Neuronal stem cell (in vitro differentiated cells): Measurements from ENCODE around the gene SPIB.

Experiments
- DNase-seq: peaks from one replicate; pipeline ENCODE4 v3.0.0-alpha.2; 2013; ENCODE audit warnings: low spot score
- H2AFZ ChIP-seq: one replicate; pipeline ENCODE4 v1.6.1; 2013; ENCODE audit warnings: mild to moderate bottlenecking, low read length, inconsistent platforms
- H2AK5ac ChIP-seq: 2 replicates; pipeline ENCODE4 v1.6.1; 2013; ENCODE audit warnings: low read depth, mild to moderate bottlenecking, inconsistent platforms, low read length, moderate library complexity, mixed read lengths
- H2BK120ac ChIP-seq: 2 replicates; pipeline ENCODE4 v1.6.1; 2013; ENCODE audit warnings: low read depth, mild to moderate bottlenecking, inconsistent platforms, low read length, moderate library complexity, mixed read lengths
- H2BK12ac ChIP-seq: one replicate; pipeline ENCODE4 v1.6.1; 2013; ENCODE audit warnings: low read length, inconsistent platforms
- H2BK15ac ChIP-seq: 2 replicates; pipeline ENCODE4 v1.6.1; 2013; ENCODE audit warnings: mild to moderate bottlenecking, low read length, inconsistent platforms, mixed read lengths
- H2BK5ac ChIP-seq: one replicate; pipeline ENCODE4 v1.6.1; 2013; ENCODE audit warnings: inconsistent platforms, mild to moderate bottlenecking, low read length, moderate library complexity
- H3K14ac ChIP-seq: one replicate; pipeline ENCODE4 v1.6.1; 2013; ENCODE audit warnings: low read length, inconsistent platforms
- H3K18ac ChIP-seq: 2 replicates; pipeline ENCODE4 v1.6.1; 2013; ENCODE audit warnings: low read length, inconsistent platforms
- H3K23ac ChIP-seq: 2 replicates; pipeline ENCODE4 v1.6.1; 2013; ENCODE audit warnings: low read depth, mild to moderate bottlenecking, mixed read lengths, low read length, inconsistent platforms; ENCODE audit not compliant: poor library complexity
- H3K27ac ChIP-seq: replicated peaks from 3 replicates; pipeline ENCODE4 v1.5.1; 2013; ENCODE audit warnings: low read length, inconsistent platforms
- H3K27me3 ChIP-seq, 3 experiments: 2 replicates each; pipeline ENCODE4 v1.6.1; 2013; ENCODE audit warnings: low read length in 3 of 3, mild to moderate bottlenecking in 2 of 3, inconsistent platforms in 1 of 3, low read depth in 1 of 3, mixed read lengths in 1 of 3, moderate library complexity in 1 of 3; ENCODE audit not compliant: control insufficient read depth in 3 of 3, insufficient read depth in 3 of 3
- H3K36me3 ChIP-seq, 2 donors: replicated peaks in 1 of 2; 2 replicates each; pipeline ENCODE4 v1.6.1; 2013; ENCODE audit warnings: low read length in 2 of 2; ENCODE audit not compliant: control insufficient read depth in 2 of 2, insufficient read depth in 2 of 2
- H3K4ac ChIP-seq: 2 replicates; pipeline ENCODE4 v1.6.1; 2013; ENCODE audit warnings: inconsistent platforms, mild to moderate bottlenecking, low read length, moderate library complexity
- H3K4me1 ChIP-seq, 2 donors: 1 replicate in 1 of 2; 2 replicates in 1 of 2; pipeline ENCODE4 v1.6.1; 2013; ENCODE audit warnings: low read length in 2 of 2, low read depth in 1 of 2; ENCODE audit not compliant: control insufficient read depth in 2 of 2, insufficient read depth in 1 of 2
- H3K4me2 ChIP-seq: one replicate; pipeline ENCODE4 v1.6.1; 2013; ENCODE audit warnings: mild to moderate bottlenecking, low read length, inconsistent platforms; ENCODE audit not compliant: insufficient read depth, poor library complexity, severe bottlenecking
- H3K4me3 ChIP-seq, 2 donors: 2 replicates each; pipeline ENCODE4 v1.5.1; 2013; ENCODE audit warnings: low read length in 2 of 2, mild to moderate bottlenecking in 2 of 2, inconsistent platforms in 1 of 2, moderate library complexity in 1 of 2
- H3K79me1 ChIP-seq: one replicate; pipeline ENCODE4 v1.6.1; 2013; ENCODE audit warnings: low read depth, mild to moderate bottlenecking, inconsistent platforms, low read length, moderate library complexity
- H3K9ac ChIP-seq: one replicate; pipeline ENCODE4 v1.6.1; 2013; ENCODE audit warnings: mild to moderate bottlenecking, low read depth, low read length, inconsistent platforms; ENCODE audit not compliant: poor library complexity
- H3K9me3 ChIP-seq, 2 donors: replicated peaks in 1 of 2; 2 replicates each; pipeline versions ENCODE3 to v1.6.1; 2013; ENCODE audit warnings: low read length in 2 of 2, mild to moderate bottlenecking in 2 of 2, inconsistent platforms in 1 of 2, low read depth in 1 of 2, mixed read lengths in 1 of 2, moderate library complexity in 1 of 2; ENCODE audit not compliant: control insufficient read depth in 2 of 2, insufficient read depth in 1 of 2
- H4K8ac ChIP-seq: one replicate; pipeline ENCODE4 v1.6.1; 2013; ENCODE audit warnings: low read depth, mild to moderate bottlenecking, inconsistent platforms, low read length, moderate library complexity
- H4K91ac ChIP-seq: one replicate; pipeline ENCODE4 v1.6.1; 2013; ENCODE audit warnings: low read length, low read depth, mild to moderate bottlenecking, inconsistent platforms; ENCODE audit not compliant: poor library complexity
- WGBS, 2 donors: extraction: QIAGEN DNeasy Blood & Tissue Kit; methylation state at CpG; one replicate each; pipeline ENCODE4 v1.1.7; 2013; ENCODE audit warnings: missing lambda C conversion rate in 2 of 2, mixed read lengths in 1 of 2; ENCODE audit not compliant: insufficient read length in 2 of 2, insufficient replicate concordance in 1 of 2; ENCODE audit errors: extremely low coverage in 2 of 2; 5-methylcytosine and 5-hydroxymethylcytosine counted together

SPIB gene

DNA sequence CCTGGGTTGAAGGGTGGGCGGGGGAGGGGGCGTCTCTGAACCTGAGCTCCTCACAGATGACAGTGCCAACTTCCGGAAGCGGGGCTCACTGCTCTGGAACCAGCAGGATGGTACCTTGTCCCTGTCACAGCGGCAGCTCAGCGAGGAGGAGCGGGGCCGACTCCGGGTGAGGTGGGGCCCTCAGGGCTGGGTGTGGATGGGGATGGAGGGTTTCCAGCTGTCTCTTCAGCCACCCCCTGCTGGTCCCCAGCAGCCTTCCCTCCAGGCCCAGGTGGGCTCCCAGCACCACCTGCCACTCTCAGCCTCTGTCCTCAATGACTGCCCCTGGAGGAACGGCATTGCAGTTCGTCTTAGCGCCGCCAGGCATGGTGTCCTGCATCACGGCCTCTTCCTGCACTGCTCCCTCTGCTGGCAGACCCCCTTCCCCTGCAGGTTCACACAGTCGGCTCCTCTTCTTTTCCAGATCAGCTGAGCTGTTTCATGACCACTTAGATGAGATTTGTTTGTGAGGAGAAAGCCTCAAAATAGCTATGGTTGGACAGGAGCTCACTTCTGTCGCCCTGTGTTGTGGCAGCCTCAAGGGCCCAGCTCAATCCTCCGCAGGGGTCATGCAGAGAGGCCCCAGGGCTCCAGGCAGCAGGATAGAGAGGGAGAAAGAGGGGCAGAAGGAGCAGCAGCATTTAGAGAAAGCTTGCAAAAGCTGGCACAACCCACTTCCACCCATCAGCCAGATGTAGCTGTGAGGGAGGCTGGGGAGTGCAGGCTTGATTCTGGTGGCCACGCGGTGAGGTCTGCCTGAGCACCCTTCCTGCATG lies 60.4 kb downstream of the SPIB start:
- peaks cover 0 to 15% (median 0%) of the 10 kb centered on the region in 3 experiments for H3K27me3 ChIP-seq
- H3K18ac ChIP-seq: peak overlapping the region; percentile 27
- no peak overlapping the region for H3K14ac ChIP-seq
- no peak overlapping the region for H2BK12ac ChIP-seq
- no peak overlapping the region for H3K4ac ChIP-seq
- H3K4me3 ChIP-seq: no peak overlapping the region
- no peak overlapping the region for H2BK120ac ChIP-seq
- H3K27ac ChIP-seq: no peak overlapping the region
- H3K9ac ChIP-seq: peak overlapping the region; percentile 2
- no peak overlapping the region for H2AK5ac ChIP-seq
- H2BK15ac ChIP-seq: no peak overlapping the region
- no peak overlapping the region for H4K91ac ChIP-seq
- H3K79me1 ChIP-seq: peaks cover 5% of the 10 kb centered on the region
- no peak overlapping the region for H2AFZ ChIP-seq
- H3K9me3 ChIP-seq: peaks cover 5 to 31% of the 10 kb centered on the region in 2 donors
- no peak overlapping the region for H3K4me2 ChIP-seq
- H3K4me1 ChIP-seq: no peaks in the 10 kb centered on the region
- H4K8ac ChIP-seq: no peak overlapping the region
- no peak for DNase-seq
- H3K23ac ChIP-seq: no peak overlapping the region
- H3K36me3 ChIP-seq: peaks cover 18 to 34% of the 10 kb centered on the region in 2 donors
- H2BK5ac ChIP-seq: no peak overlapping the region
- no CpG with 5 or more reads among the region's 19 CpGs for WGBS, 2 donors

- Histone ChIP-seq H3K4me2 (no peak overlapping the region), H2BK15ac (no peak overlapping the region), H2BK120ac (no peak overlapping the region)
Observed at GRCh38 chr19:50479761-50480251, 61.1 kb downstream of the SPIB start.

GRCh38 chr19:50480281-50481111 lies 61.8 kb downstream of the SPIB start:
- WGBS, 2 donors: no CpG with 5 or more reads among the region's 37 CpGs

More at GRCh38 chr19:50479761-50480251, 61.1 kb downstream of the SPIB start:
- Histone ChIP-seq H3K36me3 (peaks cover 18 to 36% of the 10 kb centered on the region in 2 donors), H2BK5ac (no peak overlapping the region), H3K4me3 (no peak overlapping the region), H3K18ac (no peak overlapping the region), H3K9ac (no peak overlapping the region), H3K14ac (no peak overlapping the region), H2AFZ (no peak overlapping the region), H3K9me3 (peaks cover 5 to 31% of the 10 kb centered on the region in 2 donors), H3K4ac (no peak overlapping the region), H2AK5ac (no peak overlapping the region), H2BK12ac (no peak overlapping the region), H4K8ac (no peak overlapping the region), H3K27me3 (peaks cover 0 to 15% (median 0%) of the 10 kb centered on the region in 3 experiments), H3K23ac (no peak overlapping the region), H3K79me1 (peaks cover 5% of the 10 kb centered on the region), H4K91ac (no peak overlapping the region), H3K27ac (no peak overlapping the region), H3K4me1 (no peaks in the 10 kb centered on the region)
- no peak for DNase-seq
- WGBS, 2 donors: no CpG with 5 or more reads among the region's 16 CpGs

More at GRCh38 chr19:50480281-50481111, 61.8 kb downstream of the SPIB start:
- H4K91ac ChIP-seq: no peak overlapping the region
- H2BK5ac ChIP-seq: peak overlapping the region; percentile 45
- H3K27ac ChIP-seq: no peak overlapping the region
- H2BK15ac ChIP-seq: no peak overlapping the region
- no peak overlapping the region for H3K14ac ChIP-seq
- H2BK12ac ChIP-seq: no peak overlapping the region
- H3K4me2 ChIP-seq: no peak overlapping the region
- H3K4me3 ChIP-seq: no peak overlapping the region
- peaks cover 5% of the 10 kb centered on the region for H3K79me1 ChIP-seq
- H4K8ac ChIP-seq: no peak overlapping the region
- no peaks in the 10 kb centered on the region for H3K4me1 ChIP-seq
- no peak overlapping the region for H3K23ac ChIP-seq
- H3K4ac ChIP-seq: no peak overlapping the region
- H2AK5ac ChIP-seq: no peak overlapping the region
- H2BK120ac ChIP-seq: no peak overlapping the region
- peaks cover 0 to 13% (median 0%) of the 10 kb centered on the region in 3 experiments for H3K27me3 ChIP-seq
- H2AFZ ChIP-seq: no peak overlapping the region
- no peak for DNase-seq
- no peak overlapping the region for H3K9ac ChIP-seq
- peaks cover 8 to 35% of the 10 kb centered on the region in 2 donors for H3K9me3 ChIP-seq
- H3K36me3 ChIP-seq: peaks cover 18 to 36% of the 10 kb centered on the region in 2 donors
- peak overlapping the region; percentile 49 for H3K18ac ChIP-seq
